NCI-H446 treated with DMSO at 0.1 percent for 48 hours (cell line): ENCODE data around the gene CLIC4.
A peak's percentile ranks its signal among the peaks of the same experiment; 100 is the strongest.
"Not testable (repeated sequence)": the region's sequence is repeated elsewhere in the genome, so short reads cannot be mapped to it uniquely, and the experiment has no call there.

Experiments used
- DNase-seq: peaks from one replicate; lab custom pipeline; 2025; lab: John Stamatoyannopoulos, UW

The CLIC4 gene

GRCh38 chr1:24820221-24820620 lies 75.0 kb downstream of the CLIC4 start:
- not testable (repeated sequence) for DNase-seq

- DNase-seq: no peak
Measured at GRCh38 chr1:24822887-24823286, 77.6 kb downstream of the CLIC4 start.

- not testable (repeated sequence) for DNase-seq
Measured at GRCh38 chr1:24823486-24823885, 78.2 kb downstream of the CLIC4 start.

- no peak for DNase-seq
Measured at GRCh38 chr1:24825174-24825573, 79.9 kb downstream of the CLIC4 start.

- no peak for DNase-seq
Measured at GRCh38 chr1:24826510-24826909, 81.3 kb downstream of the CLIC4 start.

- DNase-seq: no peak
Measured at GRCh38 chr1:24827379-24828135, 82.3 kb downstream of the CLIC4 start.

GRCh38 chr1:24828183-24828886 lies 83.1 kb downstream of the CLIC4 start:
- no peak for DNase-seq

GRCh38 chr1:24828887-24829192 lies 83.6 kb downstream of the CLIC4 start:
- DNase-seq: no peak

- peak; percentile 54 for DNase-seq
Measured at GRCh38 chr1:24830680-24831272, 85.5 kb downstream of the CLIC4 start.

GRCh38 chr1:24841593-24841992 lies 96.3 kb downstream of the CLIC4 start:
- DNase-seq: no peak

- DNase-seq: no peak
Measured at GRCh38 chr1:24846671-24847070, 101.4 kb downstream of the CLIC4 start.

GRCh38 chr1:24847995-24848881 lies 103.0 kb downstream of the CLIC4 start:
- DNase-seq: peak; percentile 58

- no peak for DNase-seq
Measured at GRCh38 chr1:24849672-24850295, 104.5 kb downstream of the CLIC4 start.

GRCh38 chr1:24850328-24850920 lies 105.2 kb downstream of the CLIC4 start:
- DNase-seq: no peak

GRCh38 chr1:24853649-24854048 lies 108.4 kb downstream of the CLIC4 start:
- no peak for DNase-seq

- DNase-seq: no peak
Measured at GRCh38 chr1:24855474-24855873, 110.2 kb downstream of the CLIC4 start.

- no peak for DNase-seq
Measured at GRCh38 chr1:24856787-24857506, 111.7 kb downstream of the CLIC4 start.

- no peak for DNase-seq
Measured at GRCh38 chr1:24857507-24858133, 112.4 kb downstream of the CLIC4 start.

GRCh38 chr1:24858277-24858676 lies 113.0 kb downstream of the CLIC4 start:
- DNase-seq: no peak
